ENCODE measurements around the gene NUP153. TPM values are rescaled to one million over a fixed set of nuclear protein-coding genes. Genes with fewer than 3 reads are reported as not detected.
A peak's percentile ranks its signal among the peaks of the same experiment; 100 is the strongest.

Gene NUP153
- total RNA-seq, 1 experiment from 2014 or later = 71.1 TPM

- Histone ChIP-seq H3K27me3 (no peaks in the 10 kb centered on the region), H3K9me3 (replicated peaks) (no peaks in the 10 kb centered on the region), H3K27ac (no peak overlapping the region), H3K4me3 (no peak overlapping the region), H3K4me1 (peaks cover 9% of the 10 kb centered on the region), H3K36me3 (peaks cover 6% of the 10 kb centered on the region)
- no peak for DNase-seq
Measured at GRCh38 chr6:17700421-17701416, 6.0 kb downstream of the NUP153 start.

GRCh38 chr6:17691925-17692538 lies 14.7 kb downstream of the NUP153 start:
- H3K27me3 ChIP-seq = no peaks in the 10 kb centered on the region
- no peak overlapping the region for H3K27ac ChIP-seq
- no peak for DNase-seq
- no peaks in the 10 kb centered on the region for H3K9me3 ChIP-seq (replicated peaks)
- peaks cover 12% of the 10 kb centered on the region for H3K36me3 ChIP-seq
- H3K4me3 ChIP-seq = no peak overlapping the region
- peaks cover 1% of the 10 kb centered on the region for H3K4me1 ChIP-seq

GRCh38 chr6:17688481-17688880 lies 18.2 kb downstream of the NUP153 start:
- DNase-seq = no peak
- H3K36me3 ChIP-seq = peaks cover 17% of the 10 kb centered on the region
- H3K27ac ChIP-seq = no peak overlapping the region

GRCh38 chr6:17687136-17687535 lies 19.6 kb downstream of the NUP153 start:
- no peaks in the 10 kb centered on the region for H3K9me3 ChIP-seq (replicated peaks)
- peaks cover 23% of the 10 kb centered on the region for H3K36me3 ChIP-seq
- H3K4me1 ChIP-seq = no peaks in the 10 kb centered on the region
- H3K4me3 ChIP-seq = no peak overlapping the region
- no peak for DNase-seq
- no peak overlapping the region for H3K27ac ChIP-seq
- no peaks in the 10 kb centered on the region for H3K27me3 ChIP-seq

More at GRCh38 chr6:17688481-17688880, 18.2 kb downstream of the NUP153 start:
- Histone ChIP-seq H3K4me1 (no peaks in the 10 kb centered on the region), H3K4me3 (no peak overlapping the region), H3K27me3 (no peaks in the 10 kb centered on the region), H3K9me3 (replicated peaks) (no peaks in the 10 kb centered on the region)

DNA sequence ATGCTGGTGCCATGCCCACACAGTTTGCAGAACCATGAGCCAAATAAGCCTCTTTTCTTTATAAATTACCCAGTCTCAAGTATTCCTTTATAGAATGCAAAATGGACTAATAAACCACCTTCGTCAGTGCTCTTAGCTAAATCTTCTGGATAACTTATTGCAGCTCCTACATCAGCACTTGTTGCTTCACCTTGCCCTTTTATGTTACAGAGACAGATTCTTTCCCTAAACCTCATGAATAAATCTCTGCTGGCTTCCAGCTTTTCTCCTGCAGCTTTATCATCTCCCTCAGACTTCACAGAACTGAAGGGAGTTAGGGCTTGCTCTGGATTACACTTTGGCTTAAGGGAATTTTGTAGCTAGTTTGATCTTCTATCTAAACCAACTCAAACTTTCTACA lies 22.6 kb downstream of the NUP153 start:
- no peak for DNase-seq
- Histone ChIP-seq H3K36me3 (peaks cover 27% of the 10 kb centered on the region), H3K27ac (no peak overlapping the region), H3K27me3 (no peaks in the 10 kb centered on the region), H3K4me1 (no peaks in the 10 kb centered on the region), H3K4me3 (no peak overlapping the region), H3K9me3 (replicated peaks) (no peaks in the 10 kb centered on the region)

DNA sequence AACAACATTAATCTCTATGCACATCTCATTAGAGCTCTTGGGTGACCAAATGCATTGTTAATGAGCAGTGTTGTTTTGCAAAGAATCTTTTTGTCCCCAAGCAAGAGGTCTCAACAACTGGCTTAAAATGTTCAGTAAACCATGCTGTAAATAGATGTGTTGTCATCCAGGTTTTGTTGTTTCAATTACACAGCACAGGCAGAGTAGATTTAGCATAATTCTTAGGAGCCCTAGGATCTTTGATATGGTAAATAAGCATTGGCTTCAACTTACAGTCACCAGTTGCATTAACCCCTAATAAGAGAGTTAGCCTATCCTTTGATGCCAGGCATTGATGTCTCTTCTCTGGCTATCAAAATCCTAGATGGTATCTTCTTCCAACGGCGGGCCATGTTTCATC lies 23.3 kb downstream of the NUP153 start:
- H3K27ac ChIP-seq = no peak overlapping the region
- no peak overlapping the region for H3K4me3 ChIP-seq
- H3K4me1 ChIP-seq = no peaks in the 10 kb centered on the region
- H3K27me3 ChIP-seq = no peaks in the 10 kb centered on the region
- no peak for DNase-seq
- H3K36me3 ChIP-seq = peaks cover 27% of the 10 kb centered on the region
- no peaks in the 10 kb centered on the region for H3K9me3 ChIP-seq (replicated peaks)

DNA sequence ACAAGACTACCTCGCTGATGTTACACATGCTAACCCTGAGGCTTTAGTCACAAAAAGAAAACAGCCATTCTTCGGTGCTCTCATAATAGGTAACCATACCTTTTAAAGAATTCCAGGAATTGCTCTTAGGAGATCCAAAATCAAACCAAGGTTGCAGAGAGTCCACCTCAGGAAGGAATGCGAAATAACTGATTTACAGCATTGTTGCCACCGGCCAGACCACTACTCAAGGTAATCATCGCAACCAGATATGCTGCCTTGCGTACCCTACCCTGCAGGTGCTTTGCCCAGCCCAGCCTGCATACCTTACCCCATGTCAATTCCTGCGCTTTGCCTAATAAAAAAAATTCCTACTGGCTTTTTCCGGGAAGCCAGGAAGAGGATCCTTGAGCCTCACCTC lies 27.0 kb downstream of the NUP153 start:
- Histone ChIP-seq H3K4me1 (no peaks in the 10 kb centered on the region), H3K27me3 (no peaks in the 10 kb centered on the region), H3K36me3 (peaks cover 20% of the 10 kb centered on the region), H3K27ac (no peak overlapping the region), H3K4me3 (no peak overlapping the region), H3K9me3 (replicated peaks) (no peaks in the 10 kb centered on the region)
- DNase-seq = no peak

GRCh38 chr6:17677602-17678001 lies 29.1 kb downstream of the NUP153 start:
- Histone ChIP-seq H3K4me1 (no peaks in the 10 kb centered on the region), H3K27ac (no peak overlapping the region), H3K36me3 (peaks cover 31% of the 10 kb centered on the region), H3K9me3 (replicated peaks) (no peaks in the 10 kb centered on the region), H3K27me3 (no peaks in the 10 kb centered on the region), H3K4me3 (no peak overlapping the region)
- no peak for DNase-seq

GRCh38 chr6:17673543-17674254 lies 33.0 kb downstream of the NUP153 start:
- no peaks in the 10 kb centered on the region for H3K27me3 ChIP-seq
- H3K9me3 ChIP-seq (replicated peaks) = no peaks in the 10 kb centered on the region
- H3K4me3 ChIP-seq = no peak overlapping the region
- no peaks in the 10 kb centered on the region for H3K4me1 ChIP-seq
- DNase-seq = no peak
- H3K27ac ChIP-seq = no peak overlapping the region
- peaks cover 51% of the 10 kb centered on the region for H3K36me3 ChIP-seq

GRCh38 chr6:17672064-17672718 lies 34.5 kb downstream of the NUP153 start:
- Histone ChIP-seq H3K4me3 (no peak overlapping the region), H3K36me3 (peaks cover 55% of the 10 kb centered on the region), H3K27ac (no peak overlapping the region), H3K9me3 (replicated peaks) (no peaks in the 10 kb centered on the region), H3K27me3 (no peaks in the 10 kb centered on the region), H3K4me1 (no peaks in the 10 kb centered on the region)
- no peak for DNase-seq

- Histone ChIP-seq H3K4me3 (no peak overlapping the region), H3K36me3 (peaks cover 49% of the 10 kb centered on the region)
Measured at GRCh38 chr6:17666646-17667045, 40.1 kb downstream of the NUP153 start.

DNA sequence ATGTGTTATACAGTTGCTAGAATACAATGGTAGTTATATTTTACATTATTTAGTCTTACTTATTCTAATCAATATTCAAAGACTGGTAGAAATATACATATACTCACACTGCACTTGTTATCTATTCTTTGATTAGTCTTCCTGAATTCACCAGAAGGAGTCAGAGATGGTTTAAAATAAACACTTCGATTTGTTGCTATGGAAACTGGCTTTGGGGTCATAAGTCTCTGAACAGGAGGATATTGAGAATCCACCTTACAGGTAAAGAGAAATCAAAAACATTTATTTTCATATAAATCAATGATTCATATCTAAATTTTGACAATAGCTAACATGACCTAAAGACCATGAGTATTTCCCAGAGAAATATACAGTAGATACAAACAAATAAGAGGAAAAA lies 41.6 kb downstream of the NUP153 start:
- Histone ChIP-seq H3K27me3 (no peaks in the 10 kb centered on the region), H3K4me3 (no peak overlapping the region), H3K36me3 (peaks cover 46% of the 10 kb centered on the region), H3K9me3 (replicated peaks) (no peaks in the 10 kb centered on the region), H3K4me1 (no peaks in the 10 kb centered on the region), H3K27ac (no peak overlapping the region)
- DNase-seq = no peak

More at GRCh38 chr6:17666646-17667045, 40.1 kb downstream of the NUP153 start:
- peak in 1 of 2 experiments; percentile 22 for DNase-seq
- H3K4me1 ChIP-seq = no peaks in the 10 kb centered on the region
- no peaks in the 10 kb centered on the region for H3K9me3 ChIP-seq (replicated peaks)
- H3K27me3 ChIP-seq = no peaks in the 10 kb centered on the region
- no peak overlapping the region for H3K27ac ChIP-seq

GRCh38 chr6:17663226-17663625 lies 43.5 kb downstream of the NUP153 start:
- Histone ChIP-seq H3K36me3 (peaks cover 51% of the 10 kb centered on the region), H3K9me3 (replicated peaks) (no peaks in the 10 kb centered on the region), H3K4me3 (no peak overlapping the region), H3K27ac (no peak overlapping the region), H3K27me3 (no peaks in the 10 kb centered on the region), H3K4me1 (no peaks in the 10 kb centered on the region)
- DNase-seq = no peak

DNA sequence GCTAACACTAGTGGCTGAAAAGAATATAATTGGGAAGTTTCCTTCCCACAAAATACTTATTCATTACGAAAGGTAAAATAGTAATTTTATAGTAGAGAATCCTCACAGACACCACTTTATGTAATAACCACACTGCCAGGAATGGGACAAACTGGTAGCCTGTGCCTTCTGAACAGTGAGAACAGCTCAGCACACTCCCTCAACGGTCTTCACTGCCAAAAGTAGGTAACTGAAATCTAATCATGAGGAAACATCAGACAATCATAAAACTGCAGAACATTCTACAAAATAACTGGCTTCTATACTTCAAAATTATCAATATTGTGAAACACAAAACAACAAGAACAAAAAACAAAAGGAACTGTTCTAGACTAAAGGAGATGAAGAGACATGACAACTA lies 44.1 kb downstream of the NUP153 start:
- Histone ChIP-seq H3K4me3 (no peak overlapping the region), H3K36me3 (peaks cover 55% of the 10 kb centered on the region), H3K4me1 (no peaks in the 10 kb centered on the region), H3K27me3 (no peaks in the 10 kb centered on the region), H3K27ac (no peak overlapping the region), H3K9me3 (replicated peaks) (no peaks in the 10 kb centered on the region)
- no peak for DNase-seq

All from SJCRH30 (cell line).